ENCODE results near the gene NAPG. TPM values are rescaled to one million over a fixed set of nuclear protein-coding genes. Genes with fewer than 3 reads are reported as not detected.
"Not testable (repeated sequence)": the region's sequence is repeated elsewhere in the genome, so short reads cannot be mapped to it uniquely, and the experiment has no call there.

Gene NAPG
- polyA plus RNA-seq, 6 donors from 2014 or later = 9.6 to 16.8 (median 13.7) TPM

DNA sequence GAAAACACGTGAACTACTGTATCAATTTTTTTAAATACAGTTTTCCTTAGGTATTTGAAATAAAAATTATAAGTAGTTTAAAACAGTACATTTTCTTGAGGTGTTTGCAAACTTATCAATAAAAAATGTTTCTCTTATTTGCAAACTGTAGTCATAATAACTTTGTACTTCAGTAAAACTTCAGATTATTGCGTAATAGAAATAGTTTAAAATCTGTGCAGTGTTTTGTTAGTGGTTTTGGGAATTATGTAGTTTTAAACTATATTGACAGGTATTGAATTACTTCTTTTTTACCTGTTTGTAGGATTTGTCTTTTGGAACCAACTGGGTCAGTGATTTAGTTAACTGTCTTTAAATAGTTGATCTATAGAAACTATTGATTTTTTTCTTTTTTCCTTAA, 7.3 kb downstream of the NAPG start:
- H3K4me3 Mint-ChIP-seq = no peak overlapping the region
- no peaks in the 10 kb centered on the region for H3K27me3 Mint-ChIP-seq
- ATAC-seq (ENCODE audit: low read depth in 2 of 2) = no peak
- H3K27ac Mint-ChIP-seq = no peak overlapping the region
- peaks cover 4 to 5% of the 10 kb centered on the region in 2 donors for H3K36me3 Mint-ChIP-seq
- peaks cover 14 to 26% (median 21%) of the 10 kb centered on the region in 3 donors for H3K4me1 Mint-ChIP-seq
- DNase-seq = no peak
- H3K9me3 Mint-ChIP-seq = no peaks in the 10 kb centered on the region

DNA sequence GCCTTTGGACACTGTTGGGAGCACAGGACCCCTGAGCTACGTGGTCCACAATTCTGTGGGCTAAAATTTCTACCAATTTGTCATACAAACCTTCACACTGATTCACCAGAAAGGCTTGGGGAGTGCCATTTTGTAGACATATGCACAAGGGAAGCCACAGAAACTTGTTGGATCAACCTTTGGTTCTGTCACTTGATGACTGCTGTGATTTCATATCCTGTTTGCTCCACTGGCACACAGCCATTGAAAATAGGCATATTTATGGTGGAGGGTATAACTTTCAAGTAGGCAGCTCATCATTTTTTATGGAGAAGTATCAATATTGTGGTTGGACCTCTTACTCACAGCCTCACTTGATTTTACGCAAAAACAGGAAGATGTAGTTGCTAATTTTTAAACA, 10.5 kb downstream of the NAPG start:
- Mint-ChIP-seq H3K27ac (no peak overlapping the region), H3K27me3 (no peaks in the 10 kb centered on the region), H3K9me3 (peaks cover 0 to 1% (median 0%) of the 10 kb centered on the region in 7 donors), H3K36me3 (peaks cover 17 to 26% of the 10 kb centered on the region in 2 donors), H3K4me1 (no peaks in the 10 kb centered on the region), H3K4me3 (no peak overlapping the region)
- DNase-seq (no peak), ATAC-seq (ENCODE audit: low read depth in 2 of 2) (no peak)

DNA sequence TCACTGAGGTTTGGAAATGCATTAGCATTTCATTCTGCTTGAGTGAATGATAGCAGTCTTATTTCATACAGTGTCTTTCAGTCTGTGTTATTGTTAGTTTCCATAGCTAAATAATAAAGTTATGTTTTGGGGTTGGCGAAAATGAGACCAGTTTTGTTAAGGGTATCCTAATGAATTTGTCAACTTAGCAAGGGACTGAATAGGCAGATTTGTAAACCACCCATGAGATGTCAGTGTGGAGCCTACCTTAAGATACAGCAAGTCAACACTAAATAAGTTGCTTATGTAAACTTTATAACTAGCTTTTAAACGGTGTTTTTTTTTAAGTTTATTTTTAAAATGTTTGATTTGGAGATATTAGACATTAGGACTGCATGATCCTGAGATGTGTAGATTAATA, 11.9 kb downstream of the NAPG start:
- Mint-ChIP-seq H3K4me3 (no peak overlapping the region), H3K9me3 (peaks cover 0 to 1% (median 0%) of the 10 kb centered on the region in 7 donors), H3K27me3 (no peaks in the 10 kb centered on the region), H3K27ac (no peak overlapping the region), H3K36me3 (peaks cover 25 to 34% of the 10 kb centered on the region in 2 donors), H3K4me1 (no peaks in the 10 kb centered on the region)
- ATAC-seq (ENCODE audit: low read depth in 2 of 2) (no peak), DNase-seq (no peak)

DNA sequence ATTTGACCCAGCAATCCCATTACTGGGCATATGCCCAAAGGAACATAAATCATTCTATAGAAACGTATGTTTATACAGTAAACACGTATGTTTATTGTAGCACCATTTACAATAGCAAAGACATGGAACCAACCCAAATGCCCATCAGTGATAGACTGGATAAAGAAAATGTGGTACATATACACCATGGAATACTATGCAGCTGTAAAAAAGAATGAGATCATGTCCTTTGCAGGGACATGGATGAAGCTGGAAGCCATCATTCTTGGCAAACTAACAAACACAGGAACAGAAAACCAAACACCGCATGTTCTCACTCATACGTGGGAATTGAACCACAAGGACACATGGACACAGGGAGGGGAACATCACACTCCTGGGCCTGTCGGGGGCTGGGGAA, 13.3 kb downstream of the NAPG start:
- H3K36me3 Mint-ChIP-seq = peaks cover 25 to 34% of the 10 kb centered on the region in 2 donors
- ATAC-seq (ENCODE audit: low read depth in 2 of 2); H3K27ac Mint-ChIP-seq; H3K27me3 Mint-ChIP-seq; H3K4me1 Mint-ChIP-seq; H3K9me3 Mint-ChIP-seq; H3K4me3 Mint-ChIP-seq; DNase-seq: not testable (repeated sequence)

GRCh38 chr18:10543277-10543676, 17.4 kb downstream of the NAPG start:
- Mint-ChIP-seq H3K4me1 (no peaks in the 10 kb centered on the region), H3K27ac (peak overlapping the region in 1 of 6 donors; percentile 29), H3K36me3 (peaks cover 35 to 47% of the 10 kb centered on the region in 2 donors), H3K4me3 (no peak overlapping the region), H3K27me3 (no peaks in the 10 kb centered on the region), H3K9me3 (peaks cover 0 to 1% (median 0%) of the 10 kb centered on the region in 7 donors)
- DNase-seq (no peak), ATAC-seq (ENCODE audit: low read depth in 2 of 2) (no peak)

DNA sequence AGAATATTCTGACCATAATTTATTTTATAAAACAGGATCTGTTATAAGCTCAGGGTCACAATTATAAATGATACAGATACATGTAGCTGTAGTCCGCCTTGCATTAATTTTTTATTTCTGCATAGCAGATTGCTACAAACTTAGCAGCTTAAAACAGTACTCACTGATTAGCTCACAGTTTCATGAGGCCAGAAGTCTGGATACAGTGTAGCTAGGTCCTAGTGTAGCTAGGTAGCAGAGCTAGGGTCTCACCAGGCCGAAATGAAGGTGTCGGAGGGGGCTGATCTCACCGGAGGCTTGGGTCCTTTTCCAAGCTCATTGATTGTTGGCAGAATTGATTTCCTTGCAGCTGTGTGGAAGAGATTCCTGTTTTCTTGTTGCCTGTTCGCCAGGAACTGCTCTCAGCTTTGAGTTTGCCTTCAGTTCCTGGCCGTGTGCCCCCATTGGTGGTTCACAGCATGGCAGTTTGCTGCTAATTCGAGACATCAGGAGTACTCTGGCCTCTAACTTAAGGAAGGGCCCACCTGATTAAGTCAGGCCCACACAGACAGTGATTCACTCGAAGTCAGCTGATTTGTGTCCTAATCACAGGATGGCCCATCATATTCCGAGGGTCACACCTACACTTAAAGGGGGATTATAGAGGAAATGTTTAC, 18.4 kb downstream of the NAPG start:
- Mint-ChIP-seq H3K4me1 (no peaks in the 10 kb centered on the region), H3K27me3 (no peaks in the 10 kb centered on the region), H3K9me3 (no peaks in the 10 kb centered on the region), H3K4me3 (no peak overlapping the region), H3K36me3 (peaks cover 28 to 46% of the 10 kb centered on the region in 2 donors), H3K27ac (no peak overlapping the region)
- ATAC-seq (ENCODE audit: low read depth in 2 of 2) (no peak), DNase-seq (no peak)

GRCh38 chr18:10546557-10547300, 20.9 kb downstream of the NAPG start:
- Mint-ChIP-seq H3K27ac (no peak overlapping the region), H3K4me3 (no peak overlapping the region), H3K9me3 (no peaks in the 10 kb centered on the region), H3K36me3 (peaks cover 37 to 39% of the 10 kb centered on the region in 2 donors), H3K27me3 (no peaks in the 10 kb centered on the region), H3K4me1 (no peaks in the 10 kb centered on the region)
- DNase-seq (no peak), ATAC-seq (ENCODE audit: low read depth in 2 of 2) (no peak)

DNA sequence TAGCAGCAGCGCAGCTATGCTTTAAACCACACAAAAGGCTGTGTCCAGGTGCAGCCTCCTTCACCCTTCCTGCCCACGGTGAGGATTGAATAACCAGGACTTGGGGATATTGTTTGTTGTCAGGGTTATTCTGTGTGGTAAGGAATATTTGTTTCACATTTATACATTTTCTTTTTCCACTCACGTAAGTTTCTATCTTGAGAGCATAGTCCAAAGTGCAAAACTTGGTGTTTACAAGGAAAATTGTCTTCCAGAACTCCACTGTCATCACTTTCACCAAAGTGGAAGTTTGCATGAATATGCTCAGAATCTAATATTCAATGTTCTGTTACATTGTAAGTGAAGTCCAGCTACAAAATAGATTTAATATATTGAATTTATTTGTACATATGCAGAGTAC, 26.4 kb downstream of the NAPG start:
- DNase-seq (no peak), ATAC-seq (ENCODE audit: low read depth in 2 of 2) (no peak)
- Mint-ChIP-seq H3K4me1 (no peaks in the 10 kb centered on the region), H3K27ac (no peak overlapping the region), H3K9me3 (no peaks in the 10 kb centered on the region), H3K4me3 (no peak overlapping the region), H3K27me3 (no peaks in the 10 kb centered on the region), H3K36me3 (peaks cover 47 to 50% of the 10 kb centered on the region in 2 donors)

DNA sequence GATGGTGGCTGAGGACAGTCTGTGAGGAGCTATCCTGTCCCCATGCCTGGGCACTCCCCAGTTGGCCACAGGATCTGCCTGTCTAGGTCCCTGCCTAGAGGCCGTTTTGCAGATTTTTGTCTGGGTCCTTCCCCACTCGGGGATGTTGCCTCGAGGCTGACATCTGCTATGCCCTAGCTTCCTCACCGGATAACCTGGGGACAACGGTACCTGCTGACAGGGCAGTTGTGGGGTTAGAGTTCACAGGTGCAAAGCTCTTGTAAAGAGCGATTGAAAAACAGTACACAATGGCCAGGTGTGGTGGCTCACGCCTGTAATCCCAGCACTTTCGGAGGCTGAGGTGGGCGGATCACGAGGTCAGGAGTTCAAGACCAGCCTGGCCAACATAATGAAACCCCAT, 30.4 kb downstream of the NAPG start:
- not testable (repeated sequence) for DNase-seq; H3K4me3 Mint-ChIP-seq; H3K27me3 Mint-ChIP-seq; ATAC-seq (ENCODE audit: low read depth in 2 of 2); H3K9me3 Mint-ChIP-seq; H3K27ac Mint-ChIP-seq
- H3K4me1 Mint-ChIP-seq = peaks cover 14 to 15% (median 14%) of the 10 kb centered on the region in 3 donors
- peaks cover 30 to 31% of the 10 kb centered on the region in 2 donors for H3K36me3 Mint-ChIP-seq

- H3K9me3 Mint-ChIP-seq = no peaks in the 10 kb centered on the region
- H3K36me3 Mint-ChIP-seq = peaks cover 22 to 26% of the 10 kb centered on the region in 2 donors
- no peak for ATAC-seq (ENCODE audit: low read depth in 2 of 2)
- H3K4me1 Mint-ChIP-seq = peaks cover 14 to 15% (median 14%) of the 10 kb centered on the region in 3 donors
- peak overlapping the region in 1 of 6 donors; percentile 51 for H3K27ac Mint-ChIP-seq
- H3K4me3 Mint-ChIP-seq = no peak overlapping the region
- H3K27me3 Mint-ChIP-seq = no peaks in the 10 kb centered on the region
- DNase-seq = no peak
Measured at GRCh38 chr18:10557085-10557677, 31.4 kb downstream of the NAPG start.

GRCh38 chr18:10558243-10558966, 32.6 kb downstream of the NAPG start:
- ATAC-seq (ENCODE audit: low read depth in 2 of 2) (no peak), DNase-seq (no peak)
- Mint-ChIP-seq H3K4me3 (peak overlapping the region in 1 of 8 donors; percentile 73), H3K4me1 (peaks cover 14 to 15% (median 14%) of the 10 kb centered on the region in 3 donors), H3K9me3 (no peaks in the 10 kb centered on the region), H3K36me3 (peaks cover 13 to 20% of the 10 kb centered on the region in 2 donors), H3K27me3 (no peaks in the 10 kb centered on the region), H3K27ac (peak overlapping the region in 1 of 6 donors; percentile 13)

DNA sequence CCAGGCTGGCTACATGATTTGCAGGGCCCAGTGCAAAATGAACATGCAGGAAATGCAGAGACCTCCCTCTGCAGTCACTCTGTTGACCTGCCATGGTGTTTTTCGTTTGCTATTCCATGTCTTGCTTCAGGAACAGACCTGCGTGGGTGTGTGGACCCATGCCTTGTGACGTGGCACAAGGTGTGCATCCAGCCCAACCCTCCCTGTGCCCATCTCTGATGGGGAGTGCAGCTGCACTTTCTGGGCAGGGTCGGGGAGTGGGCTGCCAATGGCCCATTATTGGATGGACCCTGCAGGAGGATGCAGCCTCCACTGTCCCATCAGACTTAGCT, 33.1 kb downstream of the NAPG start:
- Mint-ChIP-seq H3K4me3 (no peak overlapping the region), H3K4me1 (peaks cover 14 to 15% (median 14%) of the 10 kb centered on the region in 3 donors), H3K27ac (no peak overlapping the region), H3K36me3 (peaks cover 13 to 16% of the 10 kb centered on the region in 2 donors), H3K9me3 (no peaks in the 10 kb centered on the region), H3K27me3 (no peaks in the 10 kb centered on the region)
- ATAC-seq (ENCODE audit: low read depth in 2 of 2) (no peak), DNase-seq (no peak)

All from naive B cell (primary cell).